Panc1 (cell line): ENCODE data around the gene AKR1B1.

Experiments
- POLR2AphosphoS5 ChIP-seq: IDR thresholded peaks from 2 replicates; pipeline ENCODE4 v1.6.1; 2012; ENCODE audit warnings: mild to moderate bottlenecking, low read depth, low read length, moderate library complexity
- SIN3A ChIP-seq: IDR thresholded peaks from 2 replicates; pipeline ENCODE4 v1.6.1; 2012; ENCODE audit warnings: low read depth, mild to moderate bottlenecking, low read length, moderate library complexity, borderline replicate concordance; ENCODE audit not compliant: insufficient read depth
- TCF7L2 ChIP-seq: IDR thresholded peaks from 2 replicates; pipeline ENCODE4 v1.6.1; 2011; ENCODE audit warnings: mild to moderate bottlenecking, low read depth, low read length, inconsistent platforms
- TF ChIP-seq, protein P1 (sequence below): fragments of 450-650 bp; IDR thresholded peaks from 2 replicates; pipeline ENCODE4 v1.5.1; 2017; ENCODE audit warnings: mild to moderate bottlenecking

DNA sequence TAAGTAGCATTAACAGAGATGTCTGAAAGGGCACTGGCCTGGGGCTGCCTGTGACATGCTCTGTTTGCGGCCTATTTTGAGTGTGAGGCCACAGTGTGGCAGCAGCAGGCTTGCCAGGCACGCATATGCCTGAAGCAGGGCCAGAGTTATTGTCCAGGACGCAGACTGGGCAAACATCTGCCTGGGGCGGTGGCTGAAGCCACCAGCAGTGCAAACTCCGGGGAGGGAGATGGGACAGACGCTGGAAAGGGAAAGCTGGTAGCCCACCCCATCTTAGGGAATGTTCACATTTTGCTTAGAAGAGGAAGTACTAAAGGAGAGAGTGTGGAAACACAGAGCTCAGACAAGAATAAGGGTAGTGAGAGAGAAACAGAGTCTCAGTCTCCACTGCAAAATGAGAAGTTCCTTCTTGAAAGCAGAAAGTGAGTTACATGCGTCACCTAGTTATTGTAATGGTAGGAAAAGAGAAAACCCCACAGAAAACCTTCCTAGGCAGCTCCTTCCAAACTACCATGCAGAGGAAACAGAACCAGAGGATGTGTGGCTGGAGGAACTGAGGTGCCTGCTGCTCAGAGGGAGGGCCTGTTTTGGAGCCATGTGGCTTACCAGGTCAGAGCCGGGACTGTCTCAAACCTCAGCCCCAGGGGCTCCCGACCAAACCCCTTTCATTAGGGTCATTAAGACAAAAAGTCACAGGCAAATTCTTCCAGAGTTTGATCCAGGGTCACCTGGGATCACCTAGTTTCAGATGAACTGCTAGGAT is 14.5 kb downstream of the AKR1B1 start:
- no peak for TF ChIP-seq POLR2AphosphoS5
- TF ChIP-seq, protein P1, sequence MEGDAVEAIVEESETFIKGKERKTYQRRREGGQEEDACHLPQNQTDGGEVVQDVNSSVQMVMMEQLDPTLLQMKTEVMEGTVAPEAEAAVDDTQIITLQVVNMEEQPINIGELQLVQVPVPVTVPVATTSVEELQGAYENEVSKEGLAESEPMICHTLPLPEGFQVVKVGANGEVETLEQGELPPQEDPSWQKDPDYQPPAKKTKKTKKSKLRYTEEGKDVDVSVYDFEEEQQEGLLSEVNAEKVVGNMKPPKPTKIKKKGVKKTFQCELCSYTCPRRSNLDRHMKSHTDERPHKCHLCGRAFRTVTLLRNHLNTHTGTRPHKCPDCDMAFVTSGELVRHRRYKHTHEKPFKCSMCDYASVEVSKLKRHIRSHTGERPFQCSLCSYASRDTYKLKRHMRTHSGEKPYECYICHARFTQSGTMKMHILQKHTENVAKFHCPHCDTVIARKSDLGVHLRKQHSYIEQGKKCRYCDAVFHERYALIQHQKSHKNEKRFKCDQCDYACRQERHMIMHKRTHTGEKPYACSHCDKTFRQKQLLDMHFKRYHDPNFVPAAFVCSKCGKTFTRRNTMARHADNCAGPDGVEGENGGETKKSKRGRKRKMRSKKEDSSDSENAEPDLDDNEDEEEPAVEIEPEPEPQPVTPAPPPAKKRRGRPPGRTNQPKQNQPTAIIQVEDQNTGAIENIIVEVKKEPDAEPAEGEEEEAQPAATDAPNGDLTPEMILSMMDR: no peak
- TF ChIP-seq TCF7L2: no peak
- no peak for TF ChIP-seq SIN3A
